SJCRH30 (cell line): ENCODE measurements around the gene FRMD3. TPM values are rescaled to one million over a fixed set of nuclear protein-coding genes. Genes with fewer than 3 reads are reported as not detected.

Experiments
- DNase-seq, 2 experiments: peaks; one replicate each; pipeline ENCODE4 v3.0.0-alpha.2; 2015 to 2020
- H3K27ac ChIP-seq: fragments of 250-450 bp; sonication (Bioruptor Pico); 2 replicates; pipeline ENCODE4 v1.5.1; 2020; ENCODE audit warnings: mild to moderate bottlenecking, moderate library complexity
- H3K27me3 ChIP-seq: fragments of 250-450 bp; sonication (Bioruptor Pico); 2 replicates; pipeline ENCODE4 v1.5.1; 2020; ENCODE audit warnings: mild to moderate bottlenecking, moderate library complexity
- H3K36me3 ChIP-seq: fragments of 250-450 bp; sonication (Bioruptor Pico); 2 replicates; pipeline ENCODE4 v1.5.1; 2020; ENCODE audit warnings: mild to moderate bottlenecking, moderate library complexity
- H3K4me1 ChIP-seq: fragments of 250-450 bp; sonication (Bioruptor Pico); 2 replicates; pipeline ENCODE4 v1.5.1; 2020; ENCODE audit warnings: mild to moderate bottlenecking, moderate library complexity
- H3K4me3 ChIP-seq: fragments of 250-450 bp; sonication (Bioruptor Pico); 2 replicates; pipeline ENCODE4 v1.5.1; 2020; ENCODE audit warnings: mild to moderate bottlenecking, moderate library complexity
- H3K9me3 ChIP-seq: fragments of 250-450 bp; sonication (Bioruptor Pico); replicated peaks from 2 replicates; pipeline ENCODE4 v1.5.1; 2020; ENCODE audit warnings: mild to moderate bottlenecking, moderate library complexity
- total RNA-seq: library from RNA; depleted of rRNA; stranded (reverse); fragments of >200 nt; shearing (Covaris generic); gene quantifications from 2 replicates; pipeline ENCODE4 v1.2.3, GENCODE V29; 2014; rRNA removed

FRMD3 gene
- total RNA-seq, 1 experiment from 2014 or later: 17.4 TPM

DNA sequence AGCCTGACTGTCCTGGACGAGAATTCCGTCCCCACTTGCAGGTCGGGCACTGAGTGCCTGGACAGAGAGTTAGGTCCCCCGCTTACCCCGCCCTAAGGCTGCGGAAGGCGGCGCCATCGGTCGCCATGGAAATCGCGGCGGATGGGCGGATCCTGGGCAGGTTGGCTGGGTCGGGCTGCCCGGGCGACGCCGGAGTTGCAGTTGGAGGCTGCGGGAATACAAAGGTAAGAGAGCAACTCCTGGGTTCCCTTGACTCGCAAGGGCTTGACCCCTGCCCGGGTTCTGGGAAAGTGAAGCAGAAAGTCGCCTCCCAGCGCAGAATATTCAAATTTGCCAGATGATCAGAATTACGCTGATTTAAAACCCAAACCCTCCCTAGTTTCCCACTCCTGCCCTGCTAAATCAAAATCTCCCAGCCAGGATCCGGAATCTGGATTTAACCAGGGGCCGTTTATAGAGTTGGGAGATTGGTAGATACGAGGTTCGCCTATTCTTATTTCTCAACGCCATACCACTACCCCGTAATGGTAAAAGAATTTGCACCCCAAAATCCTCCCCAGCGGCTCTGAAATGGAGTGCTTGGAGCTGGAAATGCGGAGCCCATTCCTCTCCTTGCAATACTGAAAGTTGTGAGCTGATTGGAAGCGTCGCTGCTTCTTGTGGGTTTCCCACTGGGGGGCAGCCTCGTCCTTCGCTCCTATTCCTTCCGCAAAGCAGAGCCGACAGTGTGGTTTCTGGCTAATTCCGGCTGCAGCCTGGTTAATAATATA lies 318.9 kb downstream of the FRMD3 start:
- Histone ChIP-seq H3K4me1 (no peaks in the 10 kb centered on the region), H3K4me3 (peak overlapping the region; percentile 57), H3K9me3 (no peaks in the 10 kb centered on the region), H3K27me3 (no peaks in the 10 kb centered on the region), H3K36me3 (no peaks in the 10 kb centered on the region), H3K27ac (no peak overlapping the region)
- DNase-seq: peak; percentile 89 to 94

DNA sequence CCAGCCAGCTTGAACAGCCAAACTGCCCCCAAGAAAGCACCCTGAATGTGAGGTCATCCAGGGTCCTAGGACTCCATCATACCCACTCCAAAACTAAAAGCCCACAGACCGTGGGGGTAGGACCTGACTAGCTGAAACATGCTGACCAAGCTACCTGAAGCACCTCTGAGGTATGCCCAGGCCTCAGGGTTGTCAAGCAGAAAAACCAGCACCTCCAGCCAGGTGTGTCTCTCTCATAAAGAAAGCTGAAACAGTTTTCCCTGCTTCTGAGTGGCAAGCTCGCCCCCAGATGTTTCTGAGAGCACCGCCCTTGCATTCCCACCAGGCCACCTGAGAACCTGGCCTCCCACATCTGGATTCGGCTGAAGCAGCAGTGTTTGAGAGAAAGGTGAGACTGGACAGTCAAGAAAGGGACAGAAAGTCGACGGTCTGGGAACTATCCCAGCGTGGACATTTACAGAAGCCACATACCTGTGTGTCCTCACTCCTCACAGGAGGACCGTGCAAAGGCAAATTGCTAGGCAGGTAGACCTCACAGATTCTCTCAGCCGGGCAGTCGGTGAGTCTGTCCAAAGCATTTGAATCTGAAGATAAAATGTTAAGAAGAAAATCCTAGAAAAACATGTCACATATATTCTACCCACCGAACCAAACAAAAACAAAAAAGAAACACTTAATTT lies 319.6 kb downstream of the FRMD3 start:
- no peak overlapping the region for H3K4me3 ChIP-seq
- no peak for DNase-seq
- no peaks in the 10 kb centered on the region for H3K27me3 ChIP-seq
- H3K36me3 ChIP-seq: no peaks in the 10 kb centered on the region
- H3K9me3 ChIP-seq: no peaks in the 10 kb centered on the region
- H3K27ac ChIP-seq: no peak overlapping the region
- no peaks in the 10 kb centered on the region for H3K4me1 ChIP-seq

DNA sequence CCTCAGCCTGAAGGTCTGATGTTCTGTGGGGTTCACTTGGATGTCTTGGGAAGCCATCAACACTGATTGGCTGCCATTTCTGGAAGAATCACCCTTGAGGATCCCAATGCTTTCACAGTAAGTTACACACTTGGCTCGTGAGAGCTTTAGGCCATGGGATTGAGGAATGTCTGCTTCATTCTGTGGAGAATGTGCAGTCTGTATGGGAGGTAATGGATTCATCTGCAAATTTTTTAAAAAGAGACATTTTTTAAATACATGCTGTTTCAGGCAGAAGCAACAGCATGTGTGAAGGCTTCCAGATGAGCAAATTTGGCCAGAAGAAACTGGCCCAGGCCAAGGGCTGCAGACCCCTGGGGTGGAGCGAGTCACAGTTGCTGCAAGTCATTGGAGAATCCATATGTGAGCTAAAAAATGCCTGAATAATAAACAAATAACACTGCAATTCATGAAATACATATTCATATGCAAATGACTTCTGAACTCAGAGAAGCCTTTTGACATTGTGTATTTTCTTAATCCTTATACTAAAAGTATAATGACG lies 328.9 kb downstream of the FRMD3 start:
- no peak overlapping the region for H3K27ac ChIP-seq
- no peaks in the 10 kb centered on the region for H3K4me1 ChIP-seq
- H3K27me3 ChIP-seq: no peaks in the 10 kb centered on the region
- DNase-seq: no peak
- no peak overlapping the region for H3K4me3 ChIP-seq
- no peaks in the 10 kb centered on the region for H3K9me3 ChIP-seq
- H3K36me3 ChIP-seq: no peaks in the 10 kb centered on the region

DNA sequence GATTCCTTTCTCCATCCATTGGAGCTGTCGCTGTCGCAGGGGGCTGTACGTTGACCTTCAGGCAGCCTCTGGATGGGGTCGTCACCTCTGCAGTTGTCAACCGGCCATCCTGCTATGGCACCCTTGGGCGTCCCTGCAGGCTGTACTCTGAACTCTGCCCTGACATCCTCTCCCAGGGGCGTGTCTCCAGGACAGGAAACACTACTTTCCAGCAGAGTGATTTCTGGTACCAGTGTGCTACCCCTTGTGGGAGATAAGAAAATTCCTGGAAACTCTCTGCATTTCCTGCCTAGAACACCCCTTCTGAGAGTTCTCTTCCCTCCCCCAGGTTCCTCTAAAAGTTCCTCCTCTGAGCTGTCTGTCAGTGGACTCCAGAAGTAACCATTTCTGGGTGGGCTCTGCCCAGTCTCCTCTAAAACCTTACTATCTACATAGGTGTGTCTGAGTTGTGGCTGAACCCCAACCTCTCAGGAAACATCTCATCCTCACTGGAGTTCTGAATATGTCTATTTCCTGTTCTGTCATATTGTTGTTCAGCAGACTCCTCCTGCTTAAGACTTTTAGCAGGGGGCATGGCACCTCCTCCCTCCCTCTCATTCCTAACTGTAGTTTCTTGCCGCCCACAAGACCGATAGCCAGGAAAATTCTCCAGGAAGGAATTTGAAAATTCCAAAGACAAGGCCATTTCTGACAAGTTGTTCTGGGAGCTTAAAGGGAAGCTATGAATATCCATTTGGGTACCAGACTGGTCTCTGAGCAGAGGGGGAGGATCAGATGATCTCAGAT lies 329.9 kb downstream of the FRMD3 start:
- Histone ChIP-seq H3K27ac (no peak overlapping the region), H3K4me3 (no peak overlapping the region), H3K9me3 (no peaks in the 10 kb centered on the region), H3K27me3 (no peaks in the 10 kb centered on the region), H3K4me1 (no peaks in the 10 kb centered on the region), H3K36me3 (no peaks in the 10 kb centered on the region)
- no peak for DNase-seq

DNA sequence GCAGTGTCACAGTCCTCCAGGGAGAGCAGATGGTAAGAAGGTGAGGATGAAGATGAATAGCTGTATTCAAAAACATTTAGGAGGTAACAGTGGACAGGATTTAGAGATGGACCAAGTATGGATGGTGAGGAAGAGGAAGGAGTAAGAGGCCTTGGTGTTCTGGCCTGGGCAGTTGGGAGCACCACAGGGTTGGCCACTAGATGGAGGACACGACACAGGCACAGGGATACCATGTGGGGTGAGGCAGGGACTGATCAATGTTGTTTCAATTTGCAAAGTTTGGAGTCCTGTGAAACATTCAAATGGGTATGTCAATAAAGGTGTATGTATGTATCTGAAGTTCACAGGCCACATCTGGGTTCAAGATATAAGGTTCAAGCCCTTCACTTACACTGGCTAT lies 334.2 kb downstream of the FRMD3 start:
- no peak overlapping the region for H3K27ac ChIP-seq
- DNase-seq: no peak
- H3K9me3 ChIP-seq: no peaks in the 10 kb centered on the region
- no peaks in the 10 kb centered on the region for H3K36me3 ChIP-seq
- H3K27me3 ChIP-seq: no peaks in the 10 kb centered on the region
- no peak overlapping the region for H3K4me3 ChIP-seq
- peaks cover 16% of the 10 kb centered on the region for H3K4me1 ChIP-seq

DNA sequence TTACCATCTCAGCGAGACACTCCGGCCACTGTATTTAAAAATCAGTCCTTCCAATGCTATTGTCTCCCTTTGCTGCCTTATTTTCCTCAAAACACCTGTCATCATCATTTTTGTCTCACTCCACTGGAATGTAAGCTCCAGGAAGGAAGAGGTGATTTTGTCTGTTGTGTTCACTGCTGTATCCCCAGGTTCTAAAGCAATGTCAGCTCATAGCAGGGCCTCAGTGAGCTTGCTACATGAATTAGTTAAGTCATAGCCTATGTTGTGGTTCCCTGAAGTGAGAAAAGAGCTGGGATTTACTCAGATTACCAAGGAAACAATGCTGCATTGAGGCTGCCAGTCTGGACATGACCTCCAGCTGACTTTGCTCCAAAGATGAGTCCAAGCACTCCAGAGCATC lies 337.7 kb downstream of the FRMD3 start:
- H3K4me1 ChIP-seq: peaks cover 35% of the 10 kb centered on the region
- no peaks in the 10 kb centered on the region for H3K9me3 ChIP-seq
- H3K27me3 ChIP-seq: no peaks in the 10 kb centered on the region
- no peak overlapping the region for H3K27ac ChIP-seq
- no peaks in the 10 kb centered on the region for H3K36me3 ChIP-seq
- DNase-seq: peak in 1 of 2 experiments; percentile 57
- H3K4me3 ChIP-seq: no peak overlapping the region

DNA sequence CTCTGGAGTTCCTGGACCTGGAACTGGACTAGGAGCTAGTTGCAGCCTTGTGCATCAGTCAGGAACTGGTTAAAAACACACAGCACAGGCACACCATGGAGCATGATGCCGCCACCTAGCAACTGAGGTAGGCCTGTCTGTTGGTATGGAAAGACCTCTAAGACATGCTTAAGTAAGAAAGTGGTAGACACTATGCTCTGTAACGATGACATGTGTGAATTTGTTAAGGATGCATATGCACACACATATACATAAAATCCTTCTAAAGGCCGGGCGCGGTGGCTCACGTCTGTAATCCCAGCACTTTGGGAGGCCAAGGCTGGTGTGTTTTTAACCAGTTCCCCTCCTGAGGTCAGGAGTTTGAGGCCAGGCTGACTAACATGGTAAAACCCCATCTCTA lies 338.4 kb downstream of the FRMD3 start:
- Histone ChIP-seq H3K36me3 (no peaks in the 10 kb centered on the region), H3K4me3 (no peak overlapping the region), H3K9me3 (no peaks in the 10 kb centered on the region), H3K4me1 (peaks cover 35% of the 10 kb centered on the region), H3K27ac (no peak overlapping the region), H3K27me3 (no peaks in the 10 kb centered on the region)
- DNase-seq: no peak

DNA sequence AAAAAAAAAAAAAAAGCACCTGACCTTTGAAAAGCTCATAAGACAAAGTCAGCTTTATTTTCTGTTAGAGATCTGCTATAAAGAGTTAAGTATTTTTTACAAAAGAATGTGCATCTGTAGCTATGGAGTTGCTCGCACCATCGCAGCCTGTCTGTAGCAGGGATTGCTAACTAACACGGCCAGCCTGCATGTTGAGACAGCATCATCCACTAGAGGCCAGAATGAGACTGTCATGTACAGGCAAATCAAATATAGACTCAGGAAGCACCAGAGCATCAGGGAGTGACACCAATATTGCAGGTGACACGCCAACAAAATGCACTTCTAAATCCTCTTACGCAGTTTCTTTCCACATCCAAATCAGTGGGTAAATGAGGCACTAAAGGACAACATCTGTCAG lies 339.0 kb downstream of the FRMD3 start:
- Histone ChIP-seq H3K36me3 (no peaks in the 10 kb centered on the region), H3K27me3 (no peaks in the 10 kb centered on the region), H3K27ac (no peak overlapping the region), H3K4me3 (no peak overlapping the region), H3K9me3 (no peaks in the 10 kb centered on the region), H3K4me1 (peaks cover 35% of the 10 kb centered on the region)
- DNase-seq: peak; percentile 39 to 62

DNA sequence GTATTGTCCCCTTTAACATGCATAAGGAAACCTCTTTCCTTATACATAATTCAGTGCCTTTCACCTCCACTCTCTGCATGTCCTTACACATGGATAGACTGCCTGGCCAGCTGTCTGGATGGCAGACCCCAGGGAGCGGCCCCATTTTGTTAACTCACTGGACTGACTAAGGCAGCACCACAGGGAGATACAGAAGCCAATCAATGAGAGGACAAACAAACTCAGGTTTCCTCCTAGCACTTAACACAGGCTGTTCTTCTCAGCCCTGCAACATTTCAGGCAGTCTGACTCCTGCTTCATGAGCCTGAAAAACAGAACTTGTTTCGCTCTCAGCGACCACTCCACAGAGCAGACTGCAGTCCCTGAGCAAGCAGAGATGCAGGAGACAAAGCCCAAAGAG lies 339.8 kb downstream of the FRMD3 start:
- no peak overlapping the region for H3K27ac ChIP-seq
- H3K4me3 ChIP-seq: no peak overlapping the region
- no peaks in the 10 kb centered on the region for H3K9me3 ChIP-seq
- H3K36me3 ChIP-seq: no peaks in the 10 kb centered on the region
- H3K27me3 ChIP-seq: no peaks in the 10 kb centered on the region
- peaks cover 35% of the 10 kb centered on the region for H3K4me1 ChIP-seq
- DNase-seq: peak in 1 of 2 experiments; percentile 34

DNA sequence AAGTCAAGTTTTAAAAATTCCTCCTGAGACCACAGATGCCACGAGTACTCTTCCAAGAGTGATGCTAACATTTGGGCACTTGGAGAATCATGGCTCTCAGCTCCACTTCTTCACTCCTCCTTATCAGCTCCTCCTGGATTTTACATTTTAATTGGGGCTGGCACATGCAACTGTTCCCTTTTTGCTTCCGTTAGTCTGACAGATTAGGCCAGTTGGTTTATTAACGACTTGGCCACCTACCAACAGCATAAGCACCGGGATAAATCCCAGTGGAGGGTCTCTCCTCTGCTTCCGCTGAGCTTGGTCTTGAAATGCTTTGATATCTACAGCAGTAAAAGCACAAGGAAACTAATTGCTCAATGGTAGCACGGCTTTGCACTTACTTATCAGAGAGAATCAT lies 340.6 kb downstream of the FRMD3 start:
- no peak overlapping the region for H3K27ac ChIP-seq
- no peaks in the 10 kb centered on the region for H3K27me3 ChIP-seq
- H3K9me3 ChIP-seq: no peaks in the 10 kb centered on the region
- no peaks in the 10 kb centered on the region for H3K36me3 ChIP-seq
- no peak overlapping the region for H3K4me3 ChIP-seq
- DNase-seq: peak; percentile 47 to 82
- peaks cover 35% of the 10 kb centered on the region for H3K4me1 ChIP-seq

DNA sequence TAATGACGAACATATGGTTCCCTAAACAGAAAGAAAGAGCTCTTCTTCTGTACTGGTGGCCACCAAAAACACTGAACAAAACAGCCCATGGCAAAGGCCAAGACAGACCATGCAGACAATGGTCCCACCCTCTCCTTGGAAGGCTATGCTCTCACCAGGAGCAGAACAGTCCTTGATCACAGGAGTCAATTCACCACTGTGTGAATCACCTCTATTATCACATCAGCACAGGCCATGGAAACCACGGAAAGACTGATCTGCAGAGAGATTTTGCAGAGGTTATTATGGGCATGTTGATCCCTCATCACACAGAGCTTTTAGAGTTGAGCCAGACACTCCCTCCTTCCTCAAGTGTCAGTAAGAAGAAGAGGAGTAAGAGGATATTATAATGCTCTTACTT lies 341.3 kb downstream of the FRMD3 start:
- DNase-seq: peak in 1 of 2 experiments; percentile 31
- Histone ChIP-seq H3K27me3 (no peaks in the 10 kb centered on the region), H3K36me3 (no peaks in the 10 kb centered on the region), H3K27ac (no peak overlapping the region), H3K4me1 (peaks cover 35% of the 10 kb centered on the region), H3K9me3 (no peaks in the 10 kb centered on the region), H3K4me3 (no peak overlapping the region)

Other genes with a start within 250 kb of the FRMD3 start
- 1.8 and 2.4 TPM in 2 replicates for gene IDNK, start 84.7 kb upstream of the FRMD3 start, total RNA-seq
- 171 and 179 TPM in 2 replicates for gene UBQLN1, start 169.6 kb upstream of the FRMD3 start, total RNA-seq